HS-27A (cell line): Measurements from ENCODE around the gene SDF2L1.
"Not testable (repeated sequence)": the region's sequence is repeated elsewhere in the genome, so short reads cannot be mapped to it uniquely, and the experiment has no call there.

Source experiments
- DNase-seq: peaks from one replicate; pipeline ENCODE4 v3.0.0-alpha.2; 2012; ENCODE audit warnings: low read depth, missing footprints

The SDF2L1 gene

DNA sequence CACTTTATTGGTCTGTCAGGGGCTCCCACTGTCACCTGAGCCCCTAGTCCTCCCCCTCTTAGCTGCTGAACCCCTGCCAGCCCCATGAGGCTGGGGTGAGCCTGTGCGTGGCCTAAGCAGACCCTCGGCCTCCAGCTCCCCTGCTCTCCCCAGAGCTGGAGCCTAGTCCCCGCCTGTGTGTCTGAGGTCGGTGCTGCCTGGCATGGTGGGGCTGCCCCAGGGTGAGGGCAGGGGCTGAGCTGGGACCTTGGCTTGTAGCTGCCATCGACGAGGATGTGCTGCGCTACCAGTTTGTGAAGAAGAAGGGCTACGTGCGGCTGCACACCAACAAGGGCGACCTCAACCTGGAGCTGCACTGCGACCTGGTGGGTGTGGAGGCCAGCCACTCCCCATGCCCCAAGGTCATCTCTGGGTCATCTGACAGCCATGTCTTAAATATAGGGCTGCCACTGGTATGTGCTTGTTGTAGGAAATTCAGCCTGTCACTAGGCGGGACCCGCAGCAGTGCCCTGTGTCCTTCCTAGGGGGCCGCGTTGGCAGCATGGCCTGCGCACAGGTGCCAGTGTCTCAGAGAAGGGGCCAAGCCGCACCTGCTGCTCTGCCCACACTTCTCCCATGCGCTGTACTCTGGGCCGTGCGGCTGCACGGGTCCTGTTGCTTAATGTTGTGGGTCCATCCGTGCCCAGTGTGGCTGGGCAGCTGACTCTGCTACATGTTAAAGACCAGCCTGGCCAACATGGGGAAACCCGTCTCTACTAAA is 44.7 kb downstream of the SDF2L1 start:
- DNase-seq, result no peak

DNA sequence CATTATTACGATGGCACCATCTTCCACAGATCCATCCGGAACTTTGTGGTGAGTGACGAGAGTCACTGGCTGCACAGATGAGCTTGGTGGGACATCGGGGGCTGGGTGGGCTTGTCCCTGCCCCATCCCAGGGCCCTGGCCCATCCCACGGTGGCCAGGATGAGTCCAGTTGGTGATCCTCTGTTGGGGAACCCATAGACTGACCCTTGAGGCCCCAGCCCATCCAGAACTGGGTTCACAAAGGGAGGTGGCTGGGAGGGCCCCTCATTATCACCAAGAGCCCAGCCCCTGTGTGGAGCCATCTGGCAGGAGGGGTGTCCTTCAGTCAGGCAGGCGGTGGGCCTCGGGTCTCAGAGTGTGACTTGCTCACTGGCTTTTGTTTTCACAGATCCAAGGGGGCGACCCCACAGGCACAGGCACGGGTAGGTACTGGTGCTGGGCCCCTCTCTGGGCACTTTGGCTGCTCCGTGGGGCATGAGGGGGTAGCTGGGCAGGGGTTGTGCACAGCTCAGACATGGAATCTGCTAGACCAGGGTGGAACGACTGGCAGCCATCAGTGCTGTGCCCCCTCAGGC is 45.7 kb downstream of the SDF2L1 start:
- DNase-seq, result no peak

DNA sequence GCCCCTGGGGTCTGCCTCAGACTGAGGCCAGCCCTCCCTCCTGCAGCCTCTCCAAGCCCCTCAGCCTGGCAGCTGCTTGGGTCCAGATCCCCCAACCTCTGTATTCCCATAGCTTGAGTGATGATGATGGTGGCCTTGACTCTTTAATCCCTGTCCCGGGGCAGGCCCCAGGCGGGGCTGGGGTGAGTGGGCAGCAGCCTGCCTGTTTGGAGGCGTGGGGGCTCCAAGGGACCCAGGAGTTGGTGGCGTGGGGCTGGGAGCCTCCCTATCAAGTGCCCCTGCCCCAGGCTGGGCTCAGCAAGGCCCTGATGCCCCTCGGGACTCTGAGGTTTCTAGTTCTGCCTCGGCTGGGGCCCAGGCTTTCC is 46.2 kb downstream of the SDF2L1 start:
- DNase-seq, result no peak

DNA sequence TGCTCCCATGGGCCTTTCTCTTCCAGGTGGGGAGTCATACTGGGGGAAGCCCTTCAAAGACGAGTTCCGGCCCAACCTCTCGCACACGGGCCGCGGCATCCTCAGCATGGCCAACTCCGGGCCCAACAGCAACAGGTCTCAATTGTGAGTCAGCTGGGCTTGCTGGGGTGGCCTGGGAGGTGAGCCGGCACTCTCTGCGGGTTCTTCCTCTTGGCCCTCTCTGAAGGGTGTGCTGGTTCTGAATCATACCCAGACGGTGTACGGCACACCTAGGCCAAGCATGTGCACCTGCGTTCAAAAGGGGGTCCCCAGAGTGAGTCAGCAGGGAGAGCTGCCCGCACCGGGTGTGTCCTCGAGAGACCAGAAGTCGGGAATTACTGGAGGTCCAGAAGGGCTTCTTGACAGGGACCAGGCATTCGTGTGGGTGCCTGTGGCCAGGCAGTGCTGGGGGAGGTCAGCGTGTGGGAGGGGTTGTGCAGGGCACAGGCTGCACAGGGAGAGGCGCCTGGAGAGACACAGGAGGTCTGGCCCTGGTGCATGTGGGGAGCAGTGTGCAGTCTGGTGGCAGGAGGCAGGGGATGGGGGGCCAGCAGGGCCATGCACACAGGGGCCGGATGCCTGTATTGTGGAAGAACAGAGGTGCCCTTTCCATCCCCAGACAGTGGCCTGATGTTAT is 46.7 kb downstream of the SDF2L1 start:
- DNase-seq, result no peak

DNA sequence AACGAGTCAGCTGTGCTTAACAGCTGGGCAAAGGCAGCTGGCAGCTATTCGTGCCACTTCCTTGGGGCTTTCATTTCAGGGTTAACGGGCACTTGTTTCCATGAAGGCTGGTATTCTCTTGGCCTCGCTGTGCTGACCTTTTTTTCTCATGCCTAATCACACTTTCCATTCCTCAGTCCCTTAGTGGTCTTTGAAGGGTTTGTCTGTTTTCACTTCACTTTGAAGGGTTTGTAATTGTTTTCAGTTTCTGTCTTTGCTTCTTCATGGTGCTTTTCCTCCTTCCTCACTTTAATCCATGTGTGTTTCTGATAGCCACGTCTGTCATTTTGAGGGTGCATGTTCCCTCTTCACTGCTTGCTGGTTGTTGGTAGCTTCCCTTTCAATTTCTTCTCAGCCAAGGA is 48.3 kb downstream of the SDF2L1 start:
- no peak for DNase-seq

DNA sequence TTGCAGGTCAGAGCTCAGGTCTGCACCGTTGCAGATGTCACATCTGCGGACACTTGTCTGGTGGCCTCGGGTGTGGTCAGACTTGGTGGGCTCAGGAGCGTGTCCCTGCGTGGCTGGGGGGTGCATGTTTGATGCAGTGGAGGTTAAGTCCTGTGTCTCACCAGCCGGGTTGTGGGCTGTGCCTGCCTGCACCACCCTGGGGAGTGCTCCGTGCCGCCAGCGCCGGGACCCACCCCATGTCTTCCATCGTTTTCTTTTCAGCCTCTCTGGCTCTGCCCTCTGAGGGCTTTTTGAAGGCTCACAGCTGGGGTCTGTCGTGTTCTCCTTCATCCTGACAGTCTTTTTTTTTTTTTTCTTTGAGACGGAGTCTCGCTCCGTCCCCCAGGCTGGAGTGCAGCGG is 49.7 kb downstream of the SDF2L1 start:
- no peak for DNase-seq

DNA sequence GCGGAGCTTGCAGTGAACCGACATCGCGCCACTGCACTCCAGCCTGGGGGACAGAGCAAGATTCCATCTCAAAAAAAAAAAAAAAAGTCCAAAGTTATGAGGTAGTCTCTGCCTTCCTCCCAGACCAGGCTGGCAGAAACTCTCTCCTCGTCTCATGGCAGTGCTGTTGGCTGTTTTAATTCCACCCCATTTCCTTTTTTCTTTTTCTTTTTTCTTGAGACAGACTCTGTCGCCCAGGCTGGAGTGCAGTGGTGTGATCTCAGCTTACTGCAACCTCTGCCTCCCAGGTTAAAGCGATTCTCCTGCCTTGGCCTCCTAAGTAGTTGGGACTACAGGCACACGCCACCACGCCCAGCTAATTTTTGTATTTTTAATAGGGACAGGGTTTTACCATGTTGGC is 50.8 kb downstream of the SDF2L1 start:
- not testable (repeated sequence) for DNase-seq

DNA sequence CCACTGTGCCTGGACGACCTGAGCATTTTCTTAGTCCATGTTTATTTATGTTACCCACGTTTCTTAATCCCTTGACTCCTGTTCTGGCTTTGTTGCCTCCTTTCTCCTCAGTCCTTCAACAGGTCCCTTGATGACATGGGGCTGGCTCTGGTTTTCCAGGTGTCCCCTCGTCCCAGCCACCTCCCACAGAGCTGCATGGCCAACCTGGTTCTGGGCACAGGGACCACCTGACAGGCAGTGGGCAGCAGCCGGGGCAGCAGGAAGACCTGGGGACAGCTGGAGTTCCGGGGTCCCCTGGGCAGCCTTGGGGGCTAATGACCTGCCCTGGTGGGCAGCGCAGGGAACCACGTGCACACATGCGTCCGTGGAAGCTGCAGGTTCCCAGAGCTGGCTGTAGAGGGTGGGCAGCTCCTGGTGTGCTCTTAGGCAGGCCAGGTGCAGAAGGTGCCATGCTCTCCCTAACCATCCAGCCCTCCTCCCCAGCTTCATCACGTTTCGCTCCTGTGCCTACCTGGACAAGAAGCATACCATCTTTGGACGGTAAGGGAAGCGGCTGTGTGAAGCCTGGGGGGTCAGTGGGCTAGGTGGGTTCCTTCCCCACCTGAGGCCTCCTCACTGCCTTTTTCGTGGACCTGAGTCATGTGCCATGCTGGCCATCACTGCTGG is 51.4 kb downstream of the SDF2L1 start:
- no peak for DNase-seq
